Immature natural killer cell (primary cell): ENCODE measurements around the gene HSPA12A. TPM values are rescaled to one million over a fixed set of nuclear protein-coding genes. Genes with fewer than 3 reads are reported as not detected.

ENCODE experiments used
- polyA plus RNA-seq, 3 donors: library from polyadenylated mRNA; unstranded; fragments of 300-500 nt; fragmentation: Illumina TruSeq; gene quantifications; one replicate each; pipeline ENCODE4 v1.2.3, GENCODE V29; 2021

The HSPA12A gene
- polyA plus RNA-seq, 3 donors from 2014 or later = 0.04 TPM; not detected in 2

Other genes starting within 250 kb of the HSPA12A start
- gene PNLIP, start 196.6 kb downstream of the HSPA12A start, polyA plus RNA-seq = not detected
- gene PNLIPRP1, start 151.6 kb downstream of the HSPA12A start, polyA plus RNA-seq = not detected
- gene PNLIPRP2, start 121.6 kb downstream of the HSPA12A start, polyA plus RNA-seq = not detected
- not detected for gene ENO4, start 106.9 kb upstream of the HSPA12A start, polyA plus RNA-seq